RKO (cell line): ENCODE measurements around the gene TNKS1BP1.
"Not testable (repeated sequence)": the region's sequence is repeated elsewhere in the genome, so short reads cannot be mapped to it uniquely, and the experiment has no call there.

ENCODE experiments used
- DNase-seq: peaks from one replicate; pipeline ENCODE4 v3.0.0-alpha.2; 2016; ENCODE audit warnings: low spot score

The TNKS1BP1 gene

GRCh38 chr11:57311109-57311936 is 13.4 kb downstream of the TNKS1BP1 start:
- peak; percentile 96 for DNase-seq

- no peak for DNase-seq
Observed at GRCh38 chr11:57310630-57311086, 14.1 kb downstream of the TNKS1BP1 start.

- DNase-seq, result no peak
Observed at GRCh38 chr11:57310091-57310490, 14.7 kb downstream of the TNKS1BP1 start.

GRCh38 chr11:57309106-57310059 is 15.4 kb downstream of the TNKS1BP1 start:
- DNase-seq, result no peak

GRCh38 chr11:57308426-57309060 is 16.2 kb downstream of the TNKS1BP1 start:
- DNase-seq, result no peak

GRCh38 chr11:57307666-57308270 is 17.0 kb downstream of the TNKS1BP1 start:
- no peak for DNase-seq

GRCh38 chr11:57306940-57307565 is 17.7 kb downstream of the TNKS1BP1 start:
- no peak for DNase-seq

GRCh38 chr11:57306161-57306876 is 18.4 kb downstream of the TNKS1BP1 start:
- DNase-seq, result no peak

GRCh38 chr11:57305523-57305922 is 19.2 kb downstream of the TNKS1BP1 start:
- DNase-seq, result no peak

GRCh38 chr11:57303990-57304579 is 20.7 kb downstream of the TNKS1BP1 start:
- DNase-seq, result no peak

- no peak for DNase-seq
Observed at GRCh38 chr11:57303280-57303989, 21.3 kb downstream of the TNKS1BP1 start.

GRCh38 chr11:57302489-57302888 is 22.3 kb downstream of the TNKS1BP1 start:
- DNase-seq, result no peak

- DNase-seq, result no peak
Observed at GRCh38 chr11:57301711-57302423, 22.9 kb downstream of the TNKS1BP1 start.

GRCh38 chr11:57300785-57301184 is 24.0 kb downstream of the TNKS1BP1 start:
- no peak for DNase-seq

GRCh38 chr11:57299150-57299737 is 25.5 kb downstream of the TNKS1BP1 start:
- no peak for DNase-seq

GRCh38 chr11:57297221-57297620 is 27.5 kb downstream of the TNKS1BP1 start:
- no peak for DNase-seq

- not testable (repeated sequence) for DNase-seq
Observed at GRCh38 chr11:57296205-57296604, 28.5 kb downstream of the TNKS1BP1 start.
